ENCODE results near the gene FAM241B. TPM values are rescaled to one million over a fixed set of nuclear protein-coding genes. Genes with fewer than 3 reads are reported as not detected.

Gene FAM241B
- total RNA-seq, 2 experiments from 2014 or later: 14.1 to 17.5 TPM

DNA sequence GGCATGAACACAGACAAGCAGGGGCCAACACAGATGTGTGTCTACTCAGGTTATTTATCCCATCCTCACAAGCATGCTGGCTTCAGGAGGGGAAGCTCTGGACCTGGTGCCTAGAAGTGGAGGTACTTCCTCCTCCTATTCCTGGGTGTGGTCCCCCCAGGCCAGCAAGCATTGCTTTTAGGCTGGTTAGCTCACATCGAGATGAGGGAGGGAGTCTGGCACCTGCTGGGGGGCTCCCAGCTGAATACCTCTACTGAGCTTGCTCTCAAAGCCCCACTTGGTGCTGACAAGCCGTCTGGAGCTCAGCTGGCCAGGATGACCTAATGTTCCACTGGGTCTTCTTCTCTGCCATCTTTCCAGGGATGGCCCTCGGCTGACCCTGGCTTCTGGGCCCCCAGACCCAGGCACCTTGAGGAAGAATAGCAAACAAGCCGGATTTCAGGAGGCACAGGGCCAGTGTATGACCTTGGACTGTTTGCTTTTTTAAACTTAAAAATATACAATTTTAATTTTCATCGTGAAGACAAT lies 26.8 kb downstream of the FAM241B start:
- TF ChIP-seq, protein P1, sequence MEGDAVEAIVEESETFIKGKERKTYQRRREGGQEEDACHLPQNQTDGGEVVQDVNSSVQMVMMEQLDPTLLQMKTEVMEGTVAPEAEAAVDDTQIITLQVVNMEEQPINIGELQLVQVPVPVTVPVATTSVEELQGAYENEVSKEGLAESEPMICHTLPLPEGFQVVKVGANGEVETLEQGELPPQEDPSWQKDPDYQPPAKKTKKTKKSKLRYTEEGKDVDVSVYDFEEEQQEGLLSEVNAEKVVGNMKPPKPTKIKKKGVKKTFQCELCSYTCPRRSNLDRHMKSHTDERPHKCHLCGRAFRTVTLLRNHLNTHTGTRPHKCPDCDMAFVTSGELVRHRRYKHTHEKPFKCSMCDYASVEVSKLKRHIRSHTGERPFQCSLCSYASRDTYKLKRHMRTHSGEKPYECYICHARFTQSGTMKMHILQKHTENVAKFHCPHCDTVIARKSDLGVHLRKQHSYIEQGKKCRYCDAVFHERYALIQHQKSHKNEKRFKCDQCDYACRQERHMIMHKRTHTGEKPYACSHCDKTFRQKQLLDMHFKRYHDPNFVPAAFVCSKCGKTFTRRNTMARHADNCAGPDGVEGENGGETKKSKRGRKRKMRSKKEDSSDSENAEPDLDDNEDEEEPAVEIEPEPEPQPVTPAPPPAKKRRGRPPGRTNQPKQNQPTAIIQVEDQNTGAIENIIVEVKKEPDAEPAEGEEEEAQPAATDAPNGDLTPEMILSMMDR (IDR thresholded peaks at IDR 0.05): no peak
- ChIA-PET CTCF (no interaction called here), POLR2A (no interaction called here)
- Histone ChIP-seq H3K27me3 (ENCODE audit: control insufficient read depth in 1 of 2, insufficient read depth in 2 of 2, low read length in 2 of 2) (peaks cover 0 to 2% of the 10 kb centered on the region in 2 experiments), H3K27ac (ENCODE audit: low read depth in 1 of 2, low read length in 2 of 2) (no peak overlapping the region), H3K9me3 (ENCODE audit: control insufficient read depth in 1 of 2, insufficient read depth in 1 of 2, low read length in 2 of 2) (peaks cover 0 to 18% of the 10 kb centered on the region in 2 experiments), H3K36me3 (ENCODE audit: insufficient read depth, low read length) (no peaks in the 10 kb centered on the region), H3K4me3 (ENCODE audit: low read length) (no peak overlapping the region), H3K4me1 (ENCODE audit: insufficient read depth, low read length) (peaks cover 4% of the 10 kb centered on the region)
- ATAC-seq (ENCODE audit: poor library complexity) (no peak), DNase-seq (no peak)
- Mint-ChIP-seq H3K27ac (no peak overlapping the region), H3K36me3 (ENCODE audit: low read depth) (no peaks in the 10 kb centered on the region), H3K4me1 (ENCODE audit: low read depth) (peaks cover 3% of the 10 kb centered on the region), H3K9me3 (no peaks in the 10 kb centered on the region), H3K27me3 (peaks cover 27% of the 10 kb centered on the region), H3K4me3 (no peak overlapping the region)
- intact Hi-C loops (cut with DNase I, micrococcal nuclease): no loop called here

DNA sequence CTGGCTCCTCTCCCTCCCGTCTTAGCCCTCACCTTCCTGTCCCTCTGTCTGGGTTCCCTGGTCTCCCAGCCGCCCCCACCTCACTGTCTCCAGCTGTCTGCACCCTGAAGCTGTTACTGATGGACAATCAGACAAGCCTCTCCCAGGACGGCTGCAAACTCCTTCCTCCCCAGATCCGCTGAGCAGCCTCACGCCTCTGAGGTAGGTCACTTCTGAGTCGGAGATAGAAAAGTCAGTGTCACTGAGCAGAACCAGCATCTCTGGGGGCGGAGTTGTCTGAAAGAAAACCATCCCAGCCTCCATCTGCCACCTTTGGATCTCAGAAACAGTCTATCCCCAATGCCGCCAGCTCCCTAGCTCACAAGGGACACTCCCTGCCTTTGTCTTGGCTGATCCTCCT lies 27.4 kb downstream of the FAM241B start:
- H3K36me3 Mint-ChIP-seq (ENCODE audit: low read depth): no peaks in the 10 kb centered on the region
- peaks cover 31% of the 10 kb centered on the region for H3K27me3 Mint-ChIP-seq
- Histone ChIP-seq H3K27ac (ENCODE audit: low read depth in 1 of 2, low read length in 2 of 2) (no peak overlapping the region), H3K27me3 (ENCODE audit: control insufficient read depth in 1 of 2, insufficient read depth in 2 of 2, low read length in 2 of 2) (peaks cover 0 to 2% of the 10 kb centered on the region in 2 experiments), H3K4me3 (ENCODE audit: low read length) (no peak overlapping the region), H3K36me3 (ENCODE audit: insufficient read depth, low read length) (no peaks in the 10 kb centered on the region), H3K4me1 (ENCODE audit: insufficient read depth, low read length) (no peaks in the 10 kb centered on the region), H3K9me3 (ENCODE audit: control insufficient read depth in 1 of 2, insufficient read depth in 1 of 2, low read length in 2 of 2) (peaks cover 0 to 16% of the 10 kb centered on the region in 2 experiments)
- DNase-seq: no peak
- TF ChIP-seq, protein P1 (IDR thresholded peaks at IDR 0.05): no peak
- no peaks in the 10 kb centered on the region for H3K4me1 Mint-ChIP-seq (ENCODE audit: low read depth)
- H3K9me3 Mint-ChIP-seq: no peaks in the 10 kb centered on the region
- no peak for ATAC-seq (ENCODE audit: poor library complexity)
- intact Hi-C loops (cut with DNase I, micrococcal nuclease): no loop called here
- ChIA-PET POLR2A (no interaction called here), CTCF (interaction anchor here (0.8 kb wide), 1 partner anchor 142 kb away, joined by 3 read pairs; no protein-coding TSS in a partner anchor)
- no peak overlapping the region for H3K27ac Mint-ChIP-seq
- no peak overlapping the region for H3K4me3 Mint-ChIP-seq

DNA sequence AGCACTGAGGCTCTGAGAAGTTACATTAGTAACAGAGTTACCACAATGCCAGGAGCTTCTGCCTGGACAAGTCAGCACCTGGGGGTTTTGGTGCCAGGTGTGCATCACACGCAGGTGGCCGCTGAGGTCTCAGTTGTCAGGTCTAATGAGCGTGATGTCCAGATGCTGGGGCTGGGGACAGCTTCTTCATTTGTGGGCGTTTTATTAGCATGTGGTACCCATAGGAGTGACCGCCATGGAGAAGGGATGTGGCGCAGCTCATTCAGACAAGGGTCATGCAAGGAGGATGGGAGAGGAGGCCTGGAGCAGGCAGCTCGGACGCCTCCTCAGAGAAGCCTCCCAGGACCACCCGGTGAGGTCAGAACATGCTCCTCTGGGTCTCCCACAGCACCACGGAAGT lies 27.8 kb downstream of the FAM241B start:
- no peak overlapping the region for H3K4me3 ChIP-seq (ENCODE audit: low read length)
- no peaks in the 10 kb centered on the region for H3K9me3 Mint-ChIP-seq
- DNase-seq (no peak), ATAC-seq (ENCODE audit: poor library complexity) (no peak)
- H3K27ac Mint-ChIP-seq: no peak overlapping the region
- ChIA-PET CTCF (interaction anchor here (0.8 kb wide), 1 partner anchor 142 kb away, joined by 3 read pairs; no protein-coding TSS in a partner anchor), POLR2A (no interaction called here)
- H3K27ac ChIP-seq (ENCODE audit: low read depth in 1 of 2, low read length in 2 of 2): no peak overlapping the region
- no peaks in the 10 kb centered on the region for H3K36me3 ChIP-seq (ENCODE audit: insufficient read depth, low read length)
- peaks cover 31% of the 10 kb centered on the region for H3K27me3 Mint-ChIP-seq
- no peak overlapping the region for H3K4me3 Mint-ChIP-seq
- H3K9me3 ChIP-seq (ENCODE audit: control insufficient read depth in 1 of 2, insufficient read depth in 1 of 2, low read length in 2 of 2): peaks cover 0 to 11% of the 10 kb centered on the region in 2 experiments
- TF ChIP-seq, protein P1 (IDR thresholded peaks at IDR 0.05): no peak
- H3K36me3 Mint-ChIP-seq (ENCODE audit: low read depth): no peaks in the 10 kb centered on the region
- intact Hi-C loops (cut with DNase I, micrococcal nuclease): no loop called here
- no peaks in the 10 kb centered on the region for H3K4me1 ChIP-seq (ENCODE audit: insufficient read depth, low read length)
- peaks cover 0 to 2% of the 10 kb centered on the region in 2 experiments for H3K27me3 ChIP-seq (ENCODE audit: control insufficient read depth in 1 of 2, insufficient read depth in 2 of 2, low read length in 2 of 2)
- H3K4me1 Mint-ChIP-seq (ENCODE audit: low read depth): no peaks in the 10 kb centered on the region
